OCI-LY7 (cell line): ENCODE measurements around the gene IQGAP1. TPM values are rescaled to one million over a fixed set of nuclear protein-coding genes. Genes with fewer than 3 reads are reported as not detected.
A peak's percentile ranks its signal among the peaks of the same experiment; 100 is the strongest.

Source experiments
- BruUV-seq: library from RNA; stranded (reverse); fragments of 400-500 nt; replicated peaks from 2 replicates; lab custom pipeline; 2021; lab: Mats Ljungman, UMichigan
- CTCF ChIA-PET: fragments of 300-600 bp; sonication (Branson Sonifier 250); formaldehyde crosslinking; loops from one replicate; lab custom pipeline; 2022; ENCODE audit warnings: antibody characterized with exemption; ENCODE audit not compliant: unreplicated experiment; lab: Charles Lee
- POLR2A ChIA-PET: fragments of 300-600 bp; sonication (Branson Sonifier 250); formaldehyde crosslinking; loops from one replicate; lab custom pipeline; 2022; ENCODE audit warnings: antibody characterized with exemption; lab: Charles Lee
- DNase-seq: peaks from one replicate; pipeline ENCODE4 v3.0.0-alpha.2; 2015; ENCODE audit warnings: low spot score
- H2AFZ ChIP-seq: fragments of 200-600 bp; sonication (generic), shearing (Covaris generic); 2 replicates; pipeline ENCODE4 v1.6.1; 2014; ENCODE audit warnings: mild to moderate bottlenecking, antibody characterized with exemption, low read length, moderate library complexity
- H3K27ac ChIP-seq: fragments of 200-600 bp; sonication (generic); 2 replicates; pipeline ENCODE4 v1.5.1; 2014; ENCODE audit warnings: mixed run types, low read depth, mild to moderate bottlenecking, moderate library complexity, low read length, inconsistent platforms; ENCODE audit not compliant: poor library complexity, severe bottlenecking
- H3K36me3 ChIP-seq: fragments of 200-600 bp; sonication (generic); 2 replicates; pipeline ENCODE4 v1.6.1; 2014; ENCODE audit warnings: mild to moderate bottlenecking, antibody characterized with exemption, low read length, moderate library complexity, mixed read lengths; ENCODE audit not compliant: insufficient read depth
- H3K4me1 ChIP-seq: fragments of 200-600 bp; sonication (generic); 2 replicates; pipeline ENCODE4 v1.5.1; 2014; ENCODE audit warnings: mild to moderate bottlenecking, low read length; ENCODE audit not compliant: insufficient read depth, poor library complexity, severe bottlenecking
- H3K4me2 ChIP-seq: fragments of 200-600 bp; sonication (generic); 2 replicates; pipeline ENCODE4 v1.6.1; 2014; ENCODE audit warnings: mild to moderate bottlenecking, low read length
- H3K4me3 ChIP-seq: fragments of 200-600 bp; sonication (generic); 2 replicates; pipeline ENCODE4 v1.5.1; 2014; ENCODE audit warnings: mild to moderate bottlenecking, low read depth, low read length; ENCODE audit not compliant: poor library complexity, severe bottlenecking
- H3K79me2 ChIP-seq: fragments of 200-600 bp; sonication (generic); 2 replicates; pipeline ENCODE4 v1.6.1; 2016; ENCODE audit warnings: low read depth, mild to moderate bottlenecking, low read length, moderate library complexity, mixed read lengths; ENCODE audit not compliant: insufficient read depth
- H3K9me2 ChIP-seq: fragments of 200-600 bp; sonication (generic); 2 replicates; pipeline ENCODE4 v1.6.1; 2016; ENCODE audit warnings: mild to moderate bottlenecking, low read length, mixed read lengths; ENCODE audit not compliant: insufficient read depth
- H3K9me3 ChIP-seq: fragments of 200-600 bp; sonication (generic); 2 replicates; pipeline ENCODE4 v1.6.1; 2014; ENCODE audit warnings: mild to moderate bottlenecking, mixed run types, low read length, mixed read lengths
- H4K20me1 ChIP-seq: fragments of 200-600 bp; sonication (generic); 2 replicates; pipeline ENCODE4 v1.6.1; 2014; ENCODE audit warnings: mild to moderate bottlenecking, antibody characterized with exemption, low read length, moderate library complexity, mixed read lengths; ENCODE audit not compliant: insufficient read depth
- EZH2phosphoT487 ChIP-seq: fragments of 200-600 bp; sonication (generic); IDR thresholded peaks from 2 replicates; pipeline ENCODE4 v1.6.1; 2018; ENCODE audit warnings: low read depth, borderline replicate concordance, mild to moderate bottlenecking, mixed run types, antibody characterized with exemption, low read length, moderate library complexity, mixed read lengths
- intact Hi-C: fragments of 100-400 bp; cut with micrococcal nuclease; formaldehyde crosslinking; loops from one replicate; pipeline ENCODE4 v1.10.0; 2022; ENCODE audit not compliant: unreplicated experiment
- total RNA-seq, 2 experiments: library from RNA; depleted of rRNA in 1 of 2; stranded (reverse); fragments of >200 nt in 1 of 2; shearing (Covaris generic) in 1 of 2; gene quantifications; 2 replicates each; pipeline ENCODE4 v1.2.3, GENCODE V29; 2014 to 2022
- TF ChIP-seq, protein P1 (sequence below): fragments of 200-600 bp; sonication (generic); conservative IDR thresholded peaks from 2 replicates; pipeline ENCODE4 v1.5.1; 2014; ENCODE audit warnings: mild to moderate bottlenecking, antibody characterized with exemption, low read length, moderate library complexity, mixed read lengths

Gene IQGAP1
- total RNA-seq, 2 experiments from 2014 or later, result 98.7 to 114 TPM

DNA sequence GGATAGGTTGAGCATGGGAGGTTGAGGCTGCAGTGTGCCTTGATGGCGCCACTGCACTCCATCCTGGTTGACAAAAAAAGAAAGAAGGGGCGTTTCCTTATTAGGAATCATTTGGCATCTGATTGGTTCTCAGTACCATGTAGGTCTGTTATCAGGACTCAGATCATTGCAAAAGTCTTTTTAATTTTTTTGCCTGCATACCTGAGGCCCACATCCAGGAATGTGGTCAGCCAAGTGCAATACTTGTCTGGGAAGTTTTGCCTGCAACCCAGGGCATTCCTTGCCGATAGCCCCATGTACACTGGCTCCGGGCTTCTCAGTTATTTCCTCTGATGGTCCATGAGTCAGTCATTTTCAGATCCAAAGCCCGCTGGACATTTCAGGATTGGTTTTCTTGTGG lies 91.6 kb downstream of the IQGAP1 start:
- ChIA-PET POLR2A (interaction anchor here (0.6 kb wide), 1 partner anchor 19 kb away, joined by 4 read pairs; no protein-coding TSS in a partner anchor), CTCF (interaction anchor here (0.6 kb wide), 1 partner anchor 212 kb away, joined by 4 read pairs; no protein-coding TSS in a partner anchor)
- peak overlapping the region; percentile 42; the same call in 1 of the 2 replicates for H3K4me2 ChIP-seq

DNA sequence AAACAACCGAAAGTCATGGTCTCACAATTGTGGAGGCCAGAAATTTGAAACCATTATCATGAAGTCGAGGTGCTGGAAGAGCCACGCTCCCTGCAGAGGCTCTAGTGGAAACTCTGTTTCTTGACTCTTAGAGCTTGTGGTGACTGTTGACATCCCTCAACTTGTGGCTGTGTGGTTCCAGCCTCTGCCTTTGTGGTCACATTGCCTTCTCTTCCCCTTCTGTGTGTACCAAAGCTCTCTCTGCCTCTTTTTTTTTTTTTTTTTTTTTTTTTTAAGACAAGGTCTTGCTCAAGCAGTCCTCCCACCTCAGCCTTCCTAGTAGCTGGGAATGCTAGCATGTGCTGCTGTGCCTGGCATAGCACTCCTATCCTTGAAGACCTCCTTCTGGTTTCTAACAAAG lies 93.0 kb downstream of the IQGAP1 start:
- DNase-seq, result peak; percentile 36
- no peaks in the 10 kb centered on the region for H3K9me3 ChIP-seq
- H3K27ac ChIP-seq, result no peak overlapping the region
- BruUV-seq, result no TSS peak
- no peak overlapping the region for H3K4me3 ChIP-seq
- peaks cover 80% of the 10 kb centered on the region for H3K36me3 ChIP-seq
- intact Hi-C loops, result loop anchor here (5.0 to 10.0 kb wide), 2 partner anchors 214 to 406 kb away; no protein-coding TSS in a partner anchor
- H3K9me2 ChIP-seq, result no peaks in the 10 kb centered on the region
- no peak for TF ChIP-seq EZH2phosphoT487
- TF ChIP-seq, protein P1, sequence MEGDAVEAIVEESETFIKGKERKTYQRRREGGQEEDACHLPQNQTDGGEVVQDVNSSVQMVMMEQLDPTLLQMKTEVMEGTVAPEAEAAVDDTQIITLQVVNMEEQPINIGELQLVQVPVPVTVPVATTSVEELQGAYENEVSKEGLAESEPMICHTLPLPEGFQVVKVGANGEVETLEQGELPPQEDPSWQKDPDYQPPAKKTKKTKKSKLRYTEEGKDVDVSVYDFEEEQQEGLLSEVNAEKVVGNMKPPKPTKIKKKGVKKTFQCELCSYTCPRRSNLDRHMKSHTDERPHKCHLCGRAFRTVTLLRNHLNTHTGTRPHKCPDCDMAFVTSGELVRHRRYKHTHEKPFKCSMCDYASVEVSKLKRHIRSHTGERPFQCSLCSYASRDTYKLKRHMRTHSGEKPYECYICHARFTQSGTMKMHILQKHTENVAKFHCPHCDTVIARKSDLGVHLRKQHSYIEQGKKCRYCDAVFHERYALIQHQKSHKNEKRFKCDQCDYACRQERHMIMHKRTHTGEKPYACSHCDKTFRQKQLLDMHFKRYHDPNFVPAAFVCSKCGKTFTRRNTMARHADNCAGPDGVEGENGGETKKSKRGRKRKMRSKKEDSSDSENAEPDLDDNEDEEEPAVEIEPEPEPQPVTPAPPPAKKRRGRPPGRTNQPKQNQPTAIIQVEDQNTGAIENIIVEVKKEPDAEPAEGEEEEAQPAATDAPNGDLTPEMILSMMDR, result no peak
- H4K20me1 ChIP-seq, result no peaks in the 10 kb centered on the region
- no peaks in the 10 kb centered on the region for H3K79me2 ChIP-seq
- no peak overlapping the region for H3K4me2 ChIP-seq
- peaks cover 22% of the 10 kb centered on the region for H3K4me1 ChIP-seq
- no peak overlapping the region for H2AFZ ChIP-seq
- ChIA-PET CTCF (interaction anchor here (2.7 kb wide), 1 partner anchor 161 kb away, joined by 23 read pairs; no protein-coding TSS in a partner anchor), POLR2A (interaction anchor here (0.6 kb wide), 2 partner anchors 28 to 185 kb away, joined by 3 read pairs; no protein-coding TSS in a partner anchor)

More for the DNA sequence above, 91.6 kb downstream of the IQGAP1 start:
- DNase-seq, result no peak
- BruUV-seq, result no TSS peak
- Histone ChIP-seq H4K20me1 (no peaks in the 10 kb centered on the region), H3K4me3 (no peak overlapping the region), H3K79me2 (no peaks in the 10 kb centered on the region), H3K9me3 (no peaks in the 10 kb centered on the region), H3K9me2 (no peaks in the 10 kb centered on the region), H3K27ac (peak overlapping the region; percentile 47), H3K4me1 (peaks cover 22% of the 10 kb centered on the region), H3K36me3 (peaks cover 75% of the 10 kb centered on the region), H2AFZ (no peak overlapping the region)
- TF ChIP-seq EZH2phosphoT487, result no peak
- TF ChIP-seq, protein P1, result no peak
- intact Hi-C loops, result loop anchor here (5.0 to 10.0 kb wide), 2 partner anchors 215 to 408 kb away; no protein-coding TSS in a partner anchor
